Measurements from ENCODE around the gene TMSB4Y. TPM values are rescaled to one million over a fixed set of nuclear protein-coding genes. Genes with fewer than 3 reads are reported as not detected.
A peak's percentile ranks its signal among the peaks of the same experiment; 100 is the strongest.

The TMSB4Y gene
- total RNA-seq, 2 experiments from 2014 or later: 4.7 to 9.7 TPM

GRCh38 chrY:13705197-13705596 is 1.5 kb downstream of the TMSB4Y start:
- H2AFZ ChIP-seq (ENCODE audit: low read length): peak overlapping the region; percentile 88; the same call in 1 of the 2 replicates
- no peaks in the 10 kb centered on the region; the same call in 1 of the 2 replicates for H3K36me3 ChIP-seq (ENCODE audit: insufficient read depth, low read length)
- H3K27ac ChIP-seq (ENCODE audit: low read depth, low read length, poor library complexity, severe bottlenecking): peak overlapping the region; percentile 97
- H3K9me2 ChIP-seq (ENCODE audit: insufficient read depth, low read length): no peaks in the 10 kb centered on the region
- peaks cover 19% of the 10 kb centered on the region for H3K79me2 ChIP-seq (ENCODE audit: insufficient read depth, low read depth, low read length)
- ChIA-PET POLR2A (interaction anchor here (0.9 to 1.4 kb wide), 3 partner anchors 9 to 225 kb away, joined by 3 to 4 read pairs (median 3); partner anchors contain the start of gene UTY), CTCF (ENCODE audit: unreplicated experiment) (no interaction called here)
- peaks cover 9% of the 10 kb centered on the region for H3K4me1 ChIP-seq (ENCODE audit: insufficient read depth, low read length, poor library complexity, severe bottlenecking)
- peak overlapping the region; percentile 79 for H3K4me2 ChIP-seq (ENCODE audit: low read length)
- H3K9me3 ChIP-seq (ENCODE audit: low read length): no peaks in the 10 kb centered on the region
- peak overlapping the region; percentile 87 for H3K4me3 ChIP-seq (ENCODE audit: low read depth, low read length, poor library complexity, severe bottlenecking)
- TF ChIP-seq EZH2phosphoT487 (IDR thresholded peaks at IDR 0.05; ENCODE audit: borderline replicate concordance, low read depth, low read length) (no peak), CTCF (conservative IDR thresholded peaks at IDR 0.05; ENCODE audit: low read length) (no peak)
- H4K20me1 ChIP-seq (ENCODE audit: insufficient read depth, low read length): no peaks in the 10 kb centered on the region
- intact Hi-C loops (cut with micrococcal nuclease; ENCODE audit: unreplicated experiment): loop anchor here (10.0 kb wide), 2 partner anchors 50 to 1040 kb away; no protein-coding TSS in a partner anchor
- BruUV-seq (replicated peaks): no TSS peak
- peak; percentile 15 for DNase-seq (ENCODE audit: low spot score)

GRCh38 chrY:13708038-13708437 is 4.3 kb downstream of the TMSB4Y start:
- intact Hi-C loops (cut with micrococcal nuclease; ENCODE audit: unreplicated experiment): loop anchor here (10.0 kb wide), 2 partner anchors 47 to 1043 kb away; no protein-coding TSS in a partner anchor
- no peaks in the 10 kb centered on the region for H3K9me2 ChIP-seq (ENCODE audit: insufficient read depth, low read length)
- BruUV-seq (replicated peaks): no TSS peak
- no peak overlapping the region for H2AFZ ChIP-seq (ENCODE audit: low read length)
- H3K79me2 ChIP-seq (ENCODE audit: insufficient read depth, low read depth, low read length): peaks cover 19% of the 10 kb centered on the region
- no peak overlapping the region for H3K27ac ChIP-seq (ENCODE audit: low read depth, low read length, poor library complexity, severe bottlenecking)
- no peak overlapping the region for H3K4me3 ChIP-seq (ENCODE audit: low read depth, low read length, poor library complexity, severe bottlenecking)
- TF ChIP-seq EZH2phosphoT487 (IDR thresholded peaks at IDR 0.05; ENCODE audit: borderline replicate concordance, low read depth, low read length): no peak
- no peak for TF ChIP-seq CTCF (conservative IDR thresholded peaks at IDR 0.05; ENCODE audit: low read length)
- CTCF ChIA-PET (ENCODE audit: unreplicated experiment): no interaction called here
- no peaks in the 10 kb centered on the region for H4K20me1 ChIP-seq (ENCODE audit: insufficient read depth, low read length)
- DNase-seq (ENCODE audit: low spot score): no peak
- no peaks in the 10 kb centered on the region; the same call in 1 of the 2 replicates for H3K36me3 ChIP-seq (ENCODE audit: insufficient read depth, low read length)
- POLR2A ChIA-PET: no interaction called here
- H3K4me2 ChIP-seq (ENCODE audit: low read length): no peak overlapping the region
- H3K9me3 ChIP-seq (ENCODE audit: low read length): no peaks in the 10 kb centered on the region
- H3K4me1 ChIP-seq (ENCODE audit: insufficient read depth, low read length, poor library complexity, severe bottlenecking): peaks cover 5% of the 10 kb centered on the region

GRCh38 chrY:13718996-13719395 is 15.3 kb downstream of the TMSB4Y start:
- no TSS peak for BruUV-seq (replicated peaks)

More at GRCh38 chrY:13718996-13719395, 15.3 kb downstream of the TMSB4Y start:
- H3K27ac ChIP-seq (ENCODE audit: low read depth, low read length, poor library complexity, severe bottlenecking): no peak overlapping the region
- no peak for DNase-seq (ENCODE audit: low spot score)
- no peak for TF ChIP-seq EZH2phosphoT487 (IDR thresholded peaks at IDR 0.05; ENCODE audit: borderline replicate concordance, low read depth, low read length)
- TF ChIP-seq CTCF (conservative IDR thresholded peaks at IDR 0.05; ENCODE audit: low read length): no peak
- ChIA-PET CTCF (ENCODE audit: unreplicated experiment) (no interaction called here), POLR2A (no interaction called here)
- no peaks in the 10 kb centered on the region for H4K20me1 ChIP-seq (ENCODE audit: insufficient read depth, low read length)
- H3K4me3 ChIP-seq (ENCODE audit: low read depth, low read length, poor library complexity, severe bottlenecking): no peak overlapping the region
- H3K79me2 ChIP-seq (ENCODE audit: insufficient read depth, low read depth, low read length): no peaks in the 10 kb centered on the region
- no peaks in the 10 kb centered on the region for H3K36me3 ChIP-seq (ENCODE audit: insufficient read depth, low read length)
- no peak overlapping the region for H2AFZ ChIP-seq (ENCODE audit: low read length)
- no peaks in the 10 kb centered on the region for H3K9me2 ChIP-seq (ENCODE audit: insufficient read depth, low read length)
- H3K9me3 ChIP-seq (ENCODE audit: low read length): no peaks in the 10 kb centered on the region
- intact Hi-C loops (cut with micrococcal nuclease; ENCODE audit: unreplicated experiment): no loop called here
- H3K4me2 ChIP-seq (ENCODE audit: low read length): no peak overlapping the region
- no peaks in the 10 kb centered on the region for H3K4me1 ChIP-seq (ENCODE audit: insufficient read depth, low read length, poor library complexity, severe bottlenecking)

Data from OCI-LY7 (cell line).